K562 (cell line): ENCODE measurements around the gene NEUROD2. TPM values are rescaled to one million over a fixed set of nuclear protein-coding genes. Genes with fewer than 3 reads are reported as not detected.

Source experiments
- BACH1 ChIP-seq: fragments of 200-800 bp; sonication (Bioruptor generic); IDR thresholded peaks from 2 replicates; pipeline ENCODE4 v1.6.1; 2016; ENCODE audit warnings: missing genetic modification characterization, missing compliant biosample characterization
- BCOR ChIP-seq: fragments of 450-650 bp; IDR thresholded peaks from 2 replicates; pipeline ENCODE4 v1.6.1; 2016
- CC2D1A ChIP-seq: fragments of 450-650 bp; IDR thresholded peaks from 2 replicates; pipeline ENCODE4 v1.6.1; 2017; ENCODE audit warnings: mild to moderate bottlenecking
- GABPB2 ChIP-seq: fragments of 250-450 bp; sonication (Bioruptor Pico); conservative IDR thresholded peaks from 2 replicates; pipeline ENCODE4 v1.5.1; 2021; ENCODE audit warnings: mild to moderate bottlenecking
- JUN ChIP-seq, 2 experiments: sonication (generic) in 1 of 2; formaldehyde crosslinking in 1 of 2; IDR thresholded peaks; 2 replicates each; pipeline versions ENCODE4 v1.6.1 to v1.8.0; 2012 to 2022; ENCODE audit warnings: borderline replicate concordance in 2 of 2, mild to moderate bottlenecking in 2 of 2, improper control_type of control experiment in 1 of 2, low read depth in 1 of 2, low read length in 1 of 2, missing genetic modification reagents in 1 of 2
- KDM1A ChIP-seq, 2 experiments: fragments of 450-650 bp; IDR thresholded peaks; 2 replicates each; pipeline ENCODE4 v1.6.1; 2016; ENCODE audit warnings: mild to moderate bottlenecking in 2 of 2
- NFE2L1 ChIP-seq: fragments of 450-650 bp; IDR thresholded peaks from 2 replicates; pipeline ENCODE4 v1.6.1; 2016; ENCODE audit warnings: missing genetic modification characterization, low read depth, mild to moderate bottlenecking, missing compliant biosample characterization, moderate library complexity, borderline replicate concordance
- RBM25 ChIP-seq: fragments of 200-400 bp; formaldehyde crosslinking; IDR thresholded peaks from 2 replicates; pipeline ENCODE4 v1.6.1; 2018; ENCODE audit warnings: low read length, low read depth, moderate library complexity; ENCODE audit not compliant: severe bottlenecking
- SMARCA5 ChIP-seq: fragments of 450-650 bp; IDR thresholded peaks from 2 replicates; pipeline ENCODE4 v1.6.1; 2016
- ZNF707 ChIP-seq: fragments of 250-450 bp; sonication (Bioruptor Pico); conservative IDR thresholded peaks from 2 replicates; pipeline ENCODE4 v1.8.0; 2022; ENCODE audit warnings: inconsistent platforms, mild to moderate bottlenecking, moderate library complexity
- polyA plus RNA-seq, 8 experiments: library from polyadenylated mRNA; depleted of rRNA in 4 of 8; stranded (reverse) in 5 of 8; unstranded in 3 of 8; fragments of >200 nt; fragmentation: Nextera tagmentation in 2 of 8; fragmentation: Illumina TruSeq in 1 of 8; extraction: Ambion mirVana in 2 of 8; extraction: Trizol in 1 of 8; gene quantifications; 2 replicates each; pipeline versions ENCODE4 v1.2.1 to v1.2.3, GENCODE V29; 2011 to 2014; ENCODE audit warnings: inconsistent platforms in 1 of 8, missing spikeins in 1 of 8
- total RNA-seq, 7 experiments: library from RNA; depleted of rRNA in 6 of 7; stranded (reverse); fragments of >200 nt in 6 of 7; fragmentation: Illumina TruSeq in 2 of 7; extraction: Trizol in 2 of 7; gene quantifications; 2 replicates each; pipeline versions ENCODE4 v1.2.1 to v1.2.3, GENCODE V29; 2011 to 2021; ENCODE audit warnings: low replicate concordance in 1 of 7
- TF ChIP-seq, protein P1 (sequence below): fragments of 250-450 bp; sonication (Bioruptor Pico); IDR thresholded peaks from 2 replicates; pipeline ENCODE4 v1.4.0; 2020; ENCODE audit warnings: mild to moderate bottlenecking, moderate library complexity
- TF ChIP-seq, protein P2 (sequence below): fragments of 450-650 bp; IDR thresholded peaks from 2 replicates; pipeline ENCODE4 v1.7.1; 2018; ENCODE audit warnings: mild to moderate bottlenecking, low read depth; ENCODE audit not compliant: partially characterized antibody
- TF ChIP-seq, protein P3 (sequence below): fragments of 250-450 bp; sonication (Bioruptor Pico); IDR thresholded peaks from 2 replicates; pipeline ENCODE4 v1.6.1; 2021; ENCODE audit warnings: mild to moderate bottlenecking
- TF ChIP-seq, protein P4 (sequence below), 3 experiments: fragments of 200-800 bp in 1 of 3; sonication (Bioruptor generic) in 1 of 3; sonication (generic) in 1 of 3; formaldehyde crosslinking in 1 of 3; IDR thresholded peaks; 2 replicates each; pipeline versions ENCODE4 v1.6.1 to v1.8.0; 2016 to 2022; ENCODE audit warnings: mild to moderate bottlenecking in 2 of 3, missing compliant biosample characterization in 2 of 3, missing genetic modification characterization in 2 of 3, missing genetic modification reagents in 1 of 3

The NEUROD2 gene
- total and polyA plus RNA-seq, 9 of the 15 experiments (the other 6 are each of a cell fraction or from before 2014, with no cell fraction given), result not detected

DNA sequence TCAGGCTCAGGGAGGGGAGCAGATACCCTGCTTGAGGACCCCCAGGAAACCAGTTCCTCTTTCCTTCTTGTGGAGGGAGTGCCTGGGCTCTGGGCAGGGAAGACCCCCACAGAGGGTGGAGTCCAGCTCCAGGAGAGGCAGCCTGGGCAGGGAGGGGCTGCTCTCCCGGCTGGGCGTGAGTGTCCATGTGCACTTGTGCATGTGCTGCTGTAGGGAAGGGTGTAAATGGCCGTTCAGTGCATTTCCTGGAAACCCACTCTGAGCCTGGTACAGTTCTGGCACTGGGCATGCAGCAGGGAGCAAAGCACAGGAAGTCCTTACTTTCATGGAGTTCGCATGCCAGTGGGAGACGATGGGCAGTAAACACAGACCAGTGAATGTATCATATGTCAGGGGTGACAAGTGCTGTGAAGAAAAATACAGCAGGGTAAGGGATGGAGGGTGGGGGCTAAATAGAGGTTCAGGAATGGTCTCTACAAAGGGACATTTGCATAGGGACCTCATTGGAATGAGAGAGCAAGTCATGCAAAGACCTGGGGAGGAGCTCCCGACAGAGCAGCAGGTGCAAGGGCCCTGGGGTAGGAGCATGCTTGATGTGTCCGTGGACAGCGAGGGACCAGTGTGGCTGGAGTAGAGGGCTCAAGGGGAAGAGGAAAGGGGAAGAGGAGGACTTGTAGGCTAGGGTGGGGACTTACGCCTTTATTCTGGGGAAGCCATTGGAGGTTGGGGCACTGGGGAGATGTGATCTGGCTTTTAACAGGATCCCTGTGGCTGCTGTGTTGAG, 34.8 kb upstream of the NEUROD2 start (continued):
- TF ChIP-seq, protein P1, sequence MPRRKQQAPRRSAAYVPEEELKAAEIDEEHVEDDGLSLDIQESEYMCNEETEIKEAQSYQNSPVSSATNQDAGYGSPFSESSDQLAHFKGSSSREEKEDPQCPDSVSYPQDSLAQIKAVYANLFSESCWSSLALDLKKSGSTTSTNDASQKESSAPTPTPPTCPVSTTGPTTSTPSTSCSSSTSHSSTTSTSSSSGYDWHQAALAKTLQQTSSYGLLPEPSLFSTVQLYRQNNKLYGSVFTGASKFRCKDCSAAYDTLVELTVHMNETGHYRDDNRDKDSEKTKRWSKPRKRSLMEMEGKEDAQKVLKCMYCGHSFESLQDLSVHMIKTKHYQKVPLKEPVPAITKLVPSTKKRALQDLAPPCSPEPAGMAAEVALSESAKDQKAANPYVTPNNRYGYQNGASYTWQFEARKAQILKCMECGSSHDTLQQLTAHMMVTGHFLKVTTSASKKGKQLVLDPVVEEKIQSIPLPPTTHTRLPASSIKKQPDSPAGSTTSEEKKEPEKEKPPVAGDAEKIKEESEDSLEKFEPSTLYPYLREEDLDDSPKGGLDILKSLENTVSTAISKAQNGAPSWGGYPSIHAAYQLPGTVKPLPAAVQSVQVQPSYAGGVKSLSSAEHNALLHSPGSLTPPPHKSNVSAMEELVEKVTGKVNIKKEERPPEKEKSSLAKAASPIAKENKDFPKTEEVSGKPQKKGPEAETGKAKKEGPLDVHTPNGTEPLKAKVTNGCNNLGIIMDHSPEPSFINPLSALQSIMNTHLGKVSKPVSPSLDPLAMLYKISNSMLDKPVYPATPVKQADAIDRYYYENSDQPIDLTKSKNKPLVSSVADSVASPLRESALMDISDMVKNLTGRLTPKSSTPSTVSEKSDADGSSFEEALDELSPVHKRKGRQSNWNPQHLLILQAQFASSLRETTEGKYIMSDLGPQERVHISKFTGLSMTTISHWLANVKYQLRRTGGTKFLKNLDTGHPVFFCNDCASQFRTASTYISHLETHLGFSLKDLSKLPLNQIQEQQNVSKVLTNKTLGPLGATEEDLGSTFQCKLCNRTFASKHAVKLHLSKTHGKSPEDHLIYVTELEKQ, result no peak
- TF ChIP-seq, protein P2, sequence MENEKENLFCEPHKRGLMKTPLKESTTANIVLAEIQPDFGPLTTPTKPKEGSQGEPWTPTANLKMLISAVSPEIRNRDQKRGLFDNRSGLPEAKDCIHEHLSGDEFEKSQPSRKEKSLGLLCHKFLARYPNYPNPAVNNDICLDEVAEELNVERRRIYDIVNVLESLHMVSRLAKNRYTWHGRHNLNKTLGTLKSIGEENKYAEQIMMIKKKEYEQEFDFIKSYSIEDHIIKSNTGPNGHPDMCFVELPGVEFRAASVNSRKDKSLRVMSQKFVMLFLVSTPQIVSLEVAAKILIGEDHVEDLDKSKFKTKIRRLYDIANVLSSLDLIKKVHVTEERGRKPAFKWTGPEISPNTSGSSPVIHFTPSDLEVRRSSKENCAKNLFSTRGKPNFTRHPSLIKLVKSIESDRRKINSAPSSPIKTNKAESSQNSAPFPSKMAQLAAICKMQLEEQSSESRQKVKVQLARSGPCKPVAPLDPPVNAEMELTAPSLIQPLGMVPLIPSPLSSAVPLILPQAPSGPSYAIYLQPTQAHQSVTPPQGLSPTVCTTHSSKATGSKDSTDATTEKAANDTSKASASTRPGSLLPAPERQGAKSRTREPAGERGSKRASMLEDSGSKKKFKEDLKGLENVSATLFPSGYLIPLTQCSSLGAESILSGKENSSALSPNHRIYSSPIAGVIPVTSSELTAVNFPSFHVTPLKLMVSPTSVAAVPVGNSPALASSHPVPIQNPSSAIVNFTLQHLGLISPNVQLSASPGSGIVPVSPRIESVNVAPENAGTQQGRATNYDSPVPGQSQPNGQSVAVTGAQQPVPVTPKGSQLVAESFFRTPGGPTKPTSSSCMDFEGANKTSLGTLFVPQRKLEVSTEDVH, result no peak
- TF ChIP-seq RBM25 (peak; percentile 62), JUN (IDR thresholded peaks at IDR 0.05; ENCODE audit: borderline replicate concordance, low read depth, low read length) (no peak), JUN (CRISPR knock-in tag; IDR thresholded peaks at IDR 0.05; ENCODE audit: borderline replicate concordance) (no peak), SMARCA5 (peak; percentile 52; the same call in 1 of the 2 replicates), NFE2L1 (no peak), ZNF707 (CRISPR knock-in tag) (no peak), KDM1A (IDR thresholded peaks at IDR 0.05) (0 out of 4 replicates have a peak, but pooled peaks of 1 of the 2 experiments have one; percentile 29), BCOR (peak; percentile 68; the same call in 1 of the 2 replicates), BACH1 (tag) (no peak), CC2D1A (no peak), GABPB2 (CRISPR knock-in tag) (no peak)
- TF ChIP-seq, protein P3, sequence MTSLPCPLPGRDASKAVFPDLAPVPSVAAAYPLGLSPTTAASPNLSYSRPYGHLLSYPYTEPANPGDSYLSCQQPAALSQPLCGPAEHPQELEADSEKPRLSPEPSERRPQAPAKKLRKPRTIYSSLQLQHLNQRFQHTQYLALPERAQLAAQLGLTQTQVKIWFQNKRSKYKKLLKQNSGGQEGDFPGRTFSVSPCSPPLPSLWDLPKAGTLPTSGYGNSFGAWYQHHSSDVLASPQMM, result no peak
- TF ChIP-seq, protein P4, sequence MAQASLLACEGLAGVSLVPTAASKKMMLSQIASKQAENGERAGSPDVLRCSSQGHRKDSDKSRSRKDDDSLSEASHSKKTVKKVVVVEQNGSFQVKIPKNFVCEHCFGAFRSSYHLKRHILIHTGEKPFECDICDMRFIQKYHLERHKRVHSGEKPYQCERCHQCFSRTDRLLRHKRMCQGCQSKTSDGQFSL (CRISPR knock-in tag; IDR thresholded peaks at IDR 0.05), result no peak
- TF ChIP-seq, protein P4 (tag; IDR thresholded peaks at IDR 0.05), result no peak
